ENCODE results near the gene OGDHL.

DNA sequence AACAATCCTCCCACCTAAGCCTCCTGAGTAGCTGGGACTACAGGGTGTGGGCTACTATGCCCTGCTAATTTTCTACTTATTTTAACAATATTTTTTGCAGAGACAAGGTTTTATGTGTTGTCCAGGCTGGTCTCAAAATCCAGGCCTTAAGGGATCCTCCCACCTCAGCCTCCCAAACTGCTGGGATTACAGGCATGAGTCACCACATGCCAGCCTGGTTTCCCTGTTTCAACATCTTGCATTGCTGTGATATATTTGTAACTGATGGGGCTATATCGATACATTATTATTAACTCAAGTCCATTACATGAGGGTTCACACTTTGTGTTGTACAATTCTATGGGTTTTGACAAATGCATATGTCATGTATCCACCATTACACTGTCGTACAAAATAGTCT, 41.9 kb upstream of the OGDHL start:
- TF ChIP-seq ARHGAP35 (IDR thresholded peaks at IDR 0.05; ENCODE audit: partially characterized antibody) = no peak
- TF ChIP-seq, protein P1, sequence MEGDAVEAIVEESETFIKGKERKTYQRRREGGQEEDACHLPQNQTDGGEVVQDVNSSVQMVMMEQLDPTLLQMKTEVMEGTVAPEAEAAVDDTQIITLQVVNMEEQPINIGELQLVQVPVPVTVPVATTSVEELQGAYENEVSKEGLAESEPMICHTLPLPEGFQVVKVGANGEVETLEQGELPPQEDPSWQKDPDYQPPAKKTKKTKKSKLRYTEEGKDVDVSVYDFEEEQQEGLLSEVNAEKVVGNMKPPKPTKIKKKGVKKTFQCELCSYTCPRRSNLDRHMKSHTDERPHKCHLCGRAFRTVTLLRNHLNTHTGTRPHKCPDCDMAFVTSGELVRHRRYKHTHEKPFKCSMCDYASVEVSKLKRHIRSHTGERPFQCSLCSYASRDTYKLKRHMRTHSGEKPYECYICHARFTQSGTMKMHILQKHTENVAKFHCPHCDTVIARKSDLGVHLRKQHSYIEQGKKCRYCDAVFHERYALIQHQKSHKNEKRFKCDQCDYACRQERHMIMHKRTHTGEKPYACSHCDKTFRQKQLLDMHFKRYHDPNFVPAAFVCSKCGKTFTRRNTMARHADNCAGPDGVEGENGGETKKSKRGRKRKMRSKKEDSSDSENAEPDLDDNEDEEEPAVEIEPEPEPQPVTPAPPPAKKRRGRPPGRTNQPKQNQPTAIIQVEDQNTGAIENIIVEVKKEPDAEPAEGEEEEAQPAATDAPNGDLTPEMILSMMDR (IDR thresholded peaks at IDR 0.05 in 2 of 3, conservative IDR thresholded peaks at IDR 0.05 in 1 of 3; ENCODE audit: insufficient read depth in 2 of 3, low read depth in 1 of 3, low read length in 3 of 3) = no peak
- no peak for TF ChIP-seq ZNF274 (IDR thresholded peaks at IDR 0.05; ENCODE audit: borderline replicate concordance, low read depth, low read length)
- TF ChIP-seq SRSF7 (optimal IDR thresholded peaks at IDR 0.05; ENCODE audit: low read depth, low read length) = no peak
- TF ChIP-seq SMARCC2 (IDR thresholded peaks at IDR 0.05; ENCODE audit: low read depth) = no peak
- TF ChIP-seq REST (IDR thresholded peaks at IDR 0.05; ENCODE audit: borderline replicate concordance) = no peak
- TF ChIP-seq REST (CRISPR knock-in tag; IDR thresholded peaks at IDR 0.05; ENCODE audit: low read depth) = no peak
- TF ChIP-seq, protein P2, sequence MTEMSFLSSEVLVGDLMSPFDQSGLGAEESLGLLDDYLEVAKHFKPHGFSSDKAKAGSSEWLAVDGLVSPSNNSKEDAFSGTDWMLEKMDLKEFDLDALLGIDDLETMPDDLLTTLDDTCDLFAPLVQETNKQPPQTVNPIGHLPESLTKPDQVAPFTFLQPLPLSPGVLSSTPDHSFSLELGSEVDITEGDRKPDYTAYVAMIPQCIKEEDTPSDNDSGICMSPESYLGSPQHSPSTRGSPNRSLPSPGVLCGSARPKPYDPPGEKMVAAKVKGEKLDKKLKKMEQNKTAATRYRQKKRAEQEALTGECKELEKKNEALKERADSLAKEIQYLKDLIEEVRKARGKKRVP (CRISPR knock-in tag; IDR thresholded peaks at IDR 0.05) = no peak

Measured in K562 (cell line).